SK-N-MC (cell line): ENCODE data around the gene GIMAP5.

Experiments
- EZH2 ChIP-seq: fragments of 200-600 bp; sonication (generic); IDR thresholded peaks from one replicate; pipeline ENCODE4 v1.6.1; 2017; ENCODE audit warnings: antibody characterized with exemption
- POLR2AphosphoS5 ChIP-seq: IDR thresholded peaks from 2 replicates; pipeline ENCODE4 v1.6.1; 2012; ENCODE audit warnings: mild to moderate bottlenecking, low read depth, low read length, borderline replicate concordance

- TF ChIP-seq POLR2AphosphoS5, result no peak
- no peak for TF ChIP-seq EZH2
Observed at GRCh38 chr7:150745086-150745485, 7.9 kb downstream of the GIMAP5 start.
